HCT116 (cell line): ENCODE results near the gene WEE1.

ENCODE experiments used
- CBX3 ChIP-seq: IDR thresholded peaks from 2 replicates; pipeline ENCODE4 v1.6.1; 2012; ENCODE audit warnings: low read depth
- CTCF ChIP-seq, 3 experiments: fragments of 200-600 bp in 1 of 3; sonication (generic) in 1 of 3; IDR thresholded peaks in 2 of 3; conservative IDR thresholded peaks in 1 of 3; 2 replicates each; pipeline ENCODE4 v1.5.1; 2012 to 2017; ENCODE audit warnings: low read depth in 2 of 3, low read length in 2 of 3, antibody characterized with exemption in 1 of 3, borderline replicate concordance in 1 of 3, control low read depth in 1 of 3, mild to moderate bottlenecking in 1 of 3, mixed read lengths in 1 of 3, mixed run types in 1 of 3, moderate library complexity in 1 of 3; ENCODE audit not compliant: insufficient read depth in 1 of 3
- EZH2 ChIP-seq: fragments of 200-600 bp; sonication (generic); IDR thresholded peaks from 2 replicates; pipeline ENCODE4 v1.6.1; 2017; ENCODE audit warnings: antibody characterized with exemption, mixed run types
- FOSL1 ChIP-seq: IDR thresholded peaks from 2 replicates; pipeline ENCODE4 v1.6.1; 2012; ENCODE audit warnings: low read depth
- POLR2A ChIP-seq: IDR thresholded peaks from 2 replicates; pipeline ENCODE4 v1.7.0; 2011; ENCODE audit warnings: borderline replicate concordance; ENCODE audit not compliant: insufficient read depth, insufficient read length; ENCODE audit errors: extremely low read depth
- POLR2AphosphoS5 ChIP-seq: IDR thresholded peaks from 2 replicates; pipeline ENCODE4 v1.6.1; 2011; ENCODE audit warnings: mild to moderate bottlenecking, low read depth, low read length, moderate library complexity
- RAD21 ChIP-seq: IDR thresholded peaks from 2 replicates; pipeline ENCODE4 v1.6.1; 2012; ENCODE audit warnings: low read depth, mild to moderate bottlenecking
- REST ChIP-seq: IDR thresholded peaks from 2 replicates; pipeline ENCODE4 v1.6.1; 2012; ENCODE audit warnings: low read depth
- SIN3A ChIP-seq: IDR thresholded peaks from 2 replicates; pipeline ENCODE4 v1.6.1; 2012; ENCODE audit warnings: low read depth
- TCF7L2 ChIP-seq: IDR thresholded peaks from 2 replicates; pipeline ENCODE4 v1.7.0; 2011; ENCODE audit warnings: borderline replicate concordance, inconsistent platforms; ENCODE audit not compliant: insufficient read depth, insufficient read length; ENCODE audit errors: extremely low read depth
- YY1 ChIP-seq: IDR thresholded peaks from 2 replicates; pipeline ENCODE4 v1.6.1; 2011; ENCODE audit warnings: low read length, low read depth, moderate library complexity, mild to moderate bottlenecking; ENCODE audit not compliant: insufficient replicate concordance; ENCODE audit errors: extremely low read depth
- ZFX ChIP-seq: fragments of 450-650 bp; IDR thresholded peaks from 2 replicates; pipeline ENCODE4 v1.6.1; 2017

- TF ChIP-seq CTCF (IDR thresholded peaks at IDR 0.05 in 2 of 3, conservative IDR thresholded peaks at IDR 0.05 in 1 of 3; ENCODE audit: borderline replicate concordance in 1 of 3, insufficient read depth in 1 of 3, low read depth in 2 of 3, low read length in 2 of 3), result no peak
- TF ChIP-seq SIN3A, result no peak
- TF ChIP-seq POLR2AphosphoS5, result no peak
- no peak for TF ChIP-seq FOSL1
- no peak for TF ChIP-seq TCF7L2
- no peak for TF ChIP-seq CBX3
- TF ChIP-seq EZH2, result no peak
- TF ChIP-seq YY1, result no peak
- TF ChIP-seq RAD21, result no peak
- no peak for TF ChIP-seq REST
- TF ChIP-seq POLR2A, result no peak
- TF ChIP-seq ZFX, result no peak
Observed at GRCh38 chr11:9570313-9571025, 3.0 kb upstream of the WEE1 start.
